HCT116 (cell line): ENCODE measurements around the gene AVEN. TPM values are rescaled to one million over a fixed set of nuclear protein-coding genes. Genes with fewer than 3 reads are reported as not detected.

ENCODE experiments used
- ATAC-seq: fragments of 200-7000 bp; cut with Tn5 transposase; 2 replicates; pipeline ENCODE4 v1.9.1; 2020; ENCODE audit warnings: mild to moderate bottlenecking, moderate library complexity
- BruUV-seq: library from RNA; stranded (reverse); fragments of 400-500 nt; replicated peaks from 2 replicates; lab custom pipeline; 2021; lab: Mats Ljungman, UMichigan
- CTCF ChIA-PET: fragments of 300-600 bp; sonication (Branson Sonifier 250); formaldehyde crosslinking; loops from one replicate; lab custom pipeline; 2021; ENCODE audit warnings: antibody characterized with exemption; lab: Charles Lee
- POLR2A ChIA-PET: fragments of 300-600, 350-600 bp; sonication (Branson Sonifier 250); formaldehyde crosslinking; loops from one replicate; lab custom pipeline; 2021; ENCODE audit warnings: antibody characterized with exemption; lab: Charles Lee
- RAD21 ChIA-PET, 2 experiments: fragments of 300-600 bp; sonication (Branson Sonifier 250); formaldehyde crosslinking; loops; one replicate each; lab custom pipeline; 2023; ENCODE audit warnings: low total read pairs in 2 of 2; ENCODE audit not compliant: uncharacterized antibody in 2 of 2, unreplicated experiment in 2 of 2, low non-redundant PET in 1 of 2; lab: Charles Lee
- DNase-seq: peaks from one replicate; pipeline ENCODE4 v3.0.0-alpha.2; 2010; ENCODE audit warnings: low read depth, low spot score
- H2AFZ ChIP-seq: fragments of 200-600 bp; shearing (Covaris generic), sonication (generic); 2 replicates; pipeline ENCODE4 v1.6.1; 2017; ENCODE audit warnings: low read depth, mixed run types, mixed read lengths, antibody characterized with exemption, low read length; ENCODE audit not compliant: poor library complexity, severe bottlenecking
- H3K27ac ChIP-seq: 2 replicates; pipeline ENCODE4 v1.5.1; 2012; ENCODE audit warnings: low read depth, low read length
- H3K27me3 ChIP-seq: fragments of 200-600 bp; sonication (generic); 2 replicates; pipeline ENCODE4 v1.6.1; 2016; ENCODE audit warnings: mixed run types, low read length, mixed read lengths; ENCODE audit not compliant: insufficient read depth
- H3K36me3 ChIP-seq, 2 experiments: fragments of 200-500 bp in 1 of 2; fragments of 200-600 bp in 1 of 2; sonication (Bioruptor generic) in 1 of 2; sonication (generic) in 1 of 2; 2 replicates each; pipeline versions ENCODE4 v1.5.1 to v1.6.1; 2014 to 2016; ENCODE audit warnings: low read length in 2 of 2, inconsistent platforms in 1 of 2, mixed read lengths in 1 of 2, mixed run types in 1 of 2; ENCODE audit not compliant: insufficient read depth in 2 of 2, control insufficient read depth in 1 of 2
- H3K4me1 ChIP-seq, 2 experiments: fragments of 200-600 bp in 1 of 2; sonication (generic) in 1 of 2; 2 replicates each; pipeline versions ENCODE4 v1.5.1 to v1.6.1; 2012 to 2017; ENCODE audit warnings: low read length in 2 of 2, inconsistent platforms in 1 of 2, mild to moderate bottlenecking in 1 of 2, mixed read lengths in 1 of 2, mixed run types in 1 of 2, moderate library complexity in 1 of 2; ENCODE audit not compliant: insufficient read depth in 2 of 2, control insufficient read depth in 1 of 2
- H3K4me2 ChIP-seq: fragments of 200-600 bp; sonication (generic); 2 replicates; pipeline ENCODE4 v1.6.1; 2017; ENCODE audit warnings: mixed run types, low read length, mixed read lengths
- H3K4me3 ChIP-seq, 2 experiments: fragments of 200-600 bp in 1 of 2; sonication (generic) in 1 of 2; replicated peaks in 1 of 2; 2 replicates each; pipeline ENCODE4 v1.5.1; 2011 to 2016; ENCODE audit warnings: low read length in 2 of 2, control low read depth in 1 of 2, low read depth in 1 of 2, mild to moderate bottlenecking in 1 of 2, mixed read lengths in 1 of 2, mixed run types in 1 of 2
- H3K79me2 ChIP-seq: fragments of 200-600 bp; sonication (generic); 2 replicates; pipeline ENCODE4 v1.6.1; 2017; ENCODE audit warnings: mild to moderate bottlenecking, mixed run types, low read length, moderate library complexity, mixed read lengths; ENCODE audit not compliant: insufficient read depth
- H3K9ac ChIP-seq: fragments of 200-600 bp; sonication (generic); 2 replicates; pipeline ENCODE4 v1.6.1; 2016; ENCODE audit warnings: low read length, mixed read lengths
- H3K9me2 ChIP-seq: fragments of 200-600 bp; sonication (generic), shearing (Covaris generic); 2 replicates; pipeline ENCODE4 v1.6.1; 2017; ENCODE audit warnings: mixed run types, mild to moderate bottlenecking, moderate library complexity; ENCODE audit not compliant: insufficient read depth
- H3K9me3 ChIP-seq, 2 experiments: fragments of 200-500 bp in 1 of 2; fragments of 200-600 bp in 1 of 2; sonication (Bioruptor generic) in 1 of 2; sonication (generic) in 1 of 2; 2 replicates each; pipeline ENCODE4 v1.6.1; 2014 to 2017; ENCODE audit warnings: low read length in 2 of 2, mixed read lengths in 2 of 2, inconsistent platforms in 1 of 2, low read depth in 1 of 2, mild to moderate bottlenecking in 1 of 2, mixed run types in 1 of 2, moderate library complexity in 1 of 2; ENCODE audit not compliant: control insufficient read depth in 1 of 2, insufficient read depth in 1 of 2
- H4K20me1 ChIP-seq: fragments of 200-600 bp; sonication (generic), shearing (Covaris generic); 2 replicates; pipeline ENCODE4 v1.6.1; 2017; ENCODE audit warnings: mixed run types, mild to moderate bottlenecking, moderate library complexity; ENCODE audit not compliant: insufficient read depth
- CBX3 ChIP-seq: IDR thresholded peaks from 2 replicates; pipeline ENCODE4 v1.6.1; 2012; ENCODE audit warnings: low read depth
- EGR1 ChIP-seq: IDR thresholded peaks from 2 replicates; pipeline ENCODE4 v1.6.1; 2012; ENCODE audit warnings: low read depth
- ELF1 ChIP-seq: IDR thresholded peaks from 2 replicates; pipeline ENCODE4 v1.6.1; 2012; ENCODE audit warnings: low read depth, borderline replicate concordance
- EZH2 ChIP-seq: fragments of 200-600 bp; sonication (generic); IDR thresholded peaks from 2 replicates; pipeline ENCODE4 v1.6.1; 2017; ENCODE audit warnings: antibody characterized with exemption, mixed run types
- EZH2phosphoT487 ChIP-seq: fragments of 200-600 bp; IDR thresholded peaks from 2 replicates; pipeline ENCODE4 v1.6.1; 2018; ENCODE audit warnings: antibody characterized with exemption, borderline replicate concordance
- FOSL1 ChIP-seq: IDR thresholded peaks from 2 replicates; pipeline ENCODE4 v1.6.1; 2012; ENCODE audit warnings: low read depth
- JUND ChIP-seq: IDR thresholded peaks from 2 replicates; pipeline ENCODE4 v1.6.1; 2012
- POLR2A ChIP-seq: IDR thresholded peaks from 2 replicates; pipeline ENCODE4 v1.7.0; 2011; ENCODE audit warnings: borderline replicate concordance; ENCODE audit not compliant: insufficient read depth, insufficient read length; ENCODE audit errors: extremely low read depth
- POLR2AphosphoS5 ChIP-seq: IDR thresholded peaks from 2 replicates; pipeline ENCODE4 v1.6.1; 2011; ENCODE audit warnings: mild to moderate bottlenecking, low read depth, low read length, moderate library complexity
- SP1 ChIP-seq: IDR thresholded peaks from 2 replicates; pipeline ENCODE4 v1.6.1; 2012; ENCODE audit warnings: low read depth
- SRF ChIP-seq: IDR thresholded peaks from 2 replicates; pipeline ENCODE4 v1.6.1; 2012; ENCODE audit warnings: low read depth
- YY1 ChIP-seq: IDR thresholded peaks from 2 replicates; pipeline ENCODE4 v1.6.1; 2011; ENCODE audit warnings: low read length, low read depth, moderate library complexity, mild to moderate bottlenecking; ENCODE audit not compliant: insufficient replicate concordance; ENCODE audit errors: extremely low read depth
- ZFX ChIP-seq: fragments of 450-650 bp; IDR thresholded peaks from 2 replicates; pipeline ENCODE4 v1.6.1; 2017
- intact Hi-C: fragments of 100-400 bp; cut with micrococcal nuclease; formaldehyde crosslinking; loops from 2 replicates; pipeline ENCODE4 v1.10.0; 2022
- total RNA-seq: library from RNA; stranded (reverse); gene quantifications from one replicate; pipeline ENCODE4 v1.2.1, GENCODE V29; 2021; ENCODE audit not compliant: unreplicated experiment
- TF ChIP-seq, protein P1 (sequence below): IDR thresholded peaks from 2 replicates; pipeline ENCODE4 v1.6.1; 2012
- TF ChIP-seq, protein P2 (sequence below): IDR thresholded peaks from 2 replicates; pipeline ENCODE4 v1.6.1; 2011; ENCODE audit warnings: mild to moderate bottlenecking, low read length, moderate library complexity; ENCODE audit not compliant: insufficient replicate concordance; ENCODE audit errors: extremely low read depth
- TF ChIP-seq, protein P3 (sequence below): IDR thresholded peaks from 2 replicates; pipeline ENCODE4 v1.6.1; 2012; ENCODE audit warnings: low read depth
- TF ChIP-seq, protein P4 (sequence below), 3 experiments: fragments of 200-600 bp in 1 of 3; sonication (generic) in 1 of 3; IDR thresholded peaks in 2 of 3; conservative IDR thresholded peaks in 1 of 3; 2 replicates each; pipeline ENCODE4 v1.5.1; 2012 to 2017; ENCODE audit warnings: low read depth in 2 of 3, low read length in 2 of 3, antibody characterized with exemption in 1 of 3, borderline replicate concordance in 1 of 3, control low read depth in 1 of 3, mild to moderate bottlenecking in 1 of 3, mixed read lengths in 1 of 3, mixed run types in 1 of 3, moderate library complexity in 1 of 3; ENCODE audit not compliant: insufficient read depth in 1 of 3

The AVEN gene
- total RNA-seq, 1 experiment from 2014 or later = 6.8 TPM

DNA sequence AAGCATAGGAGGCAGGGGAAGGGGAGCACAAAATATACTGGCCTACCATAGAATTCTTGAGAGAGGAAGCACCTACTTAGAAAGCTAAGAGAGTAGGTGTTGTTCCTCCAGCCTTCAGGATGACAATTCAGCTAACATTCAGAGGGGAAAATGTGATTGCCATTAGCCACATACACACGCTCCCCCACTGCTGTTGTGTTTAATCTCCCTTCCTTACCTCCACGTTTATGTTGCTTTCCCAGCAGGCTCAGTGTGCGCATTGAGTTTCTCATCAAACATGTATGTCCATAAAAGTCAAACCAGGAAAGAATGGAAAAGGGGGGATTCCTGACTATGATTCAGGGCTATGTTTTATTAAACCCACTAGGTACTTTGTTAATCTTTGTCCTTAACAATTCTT lies 215.9 kb downstream of the AVEN start:
- ChIA-PET RAD21 (no interaction called here), CTCF (no interaction called here), POLR2A (no interaction called here)
- peaks cover 37% of the 10 kb centered on the region; the same call in 1 of the 2 replicates for H3K27me3 ChIP-seq
- no peak overlapping the region for H3K4me3 ChIP-seq
- DNase-seq (no peak), ATAC-seq (no peak)
- H3K4me1 ChIP-seq = no peaks in the 10 kb centered on the region
- no peaks in the 10 kb centered on the region for H3K36me3 ChIP-seq
- no TSS peak for BruUV-seq
- no peaks in the 10 kb centered on the region for H3K79me2 ChIP-seq
- no peaks in the 10 kb centered on the region for H4K20me1 ChIP-seq
- H3K27ac ChIP-seq = no peak overlapping the region
- no peak overlapping the region for H2AFZ ChIP-seq
- H3K9ac ChIP-seq = no peak overlapping the region
- intact Hi-C loops = no loop called here
- no peak overlapping the region for H3K4me2 ChIP-seq
- TF ChIP-seq EZH2phosphoT487 (no peak), POLR2A (no peak), SRF (no peak), POLR2AphosphoS5 (no peak), ZFX (no peak), EZH2 (no peak), JUND (no peak), EGR1 (no peak), SP1 (no peak), FOSL1 (no peak), CBX3 (no peak), ELF1 (no peak), YY1 (no peak)
- TF ChIP-seq, protein P1, sequence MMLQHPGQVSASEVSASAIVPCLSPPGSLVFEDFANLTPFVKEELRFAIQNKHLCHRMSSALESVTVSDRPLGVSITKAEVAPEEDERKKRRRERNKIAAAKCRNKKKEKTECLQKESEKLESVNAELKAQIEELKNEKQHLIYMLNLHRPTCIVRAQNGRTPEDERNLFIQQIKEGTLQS = no peak
- TF ChIP-seq, protein P2, sequence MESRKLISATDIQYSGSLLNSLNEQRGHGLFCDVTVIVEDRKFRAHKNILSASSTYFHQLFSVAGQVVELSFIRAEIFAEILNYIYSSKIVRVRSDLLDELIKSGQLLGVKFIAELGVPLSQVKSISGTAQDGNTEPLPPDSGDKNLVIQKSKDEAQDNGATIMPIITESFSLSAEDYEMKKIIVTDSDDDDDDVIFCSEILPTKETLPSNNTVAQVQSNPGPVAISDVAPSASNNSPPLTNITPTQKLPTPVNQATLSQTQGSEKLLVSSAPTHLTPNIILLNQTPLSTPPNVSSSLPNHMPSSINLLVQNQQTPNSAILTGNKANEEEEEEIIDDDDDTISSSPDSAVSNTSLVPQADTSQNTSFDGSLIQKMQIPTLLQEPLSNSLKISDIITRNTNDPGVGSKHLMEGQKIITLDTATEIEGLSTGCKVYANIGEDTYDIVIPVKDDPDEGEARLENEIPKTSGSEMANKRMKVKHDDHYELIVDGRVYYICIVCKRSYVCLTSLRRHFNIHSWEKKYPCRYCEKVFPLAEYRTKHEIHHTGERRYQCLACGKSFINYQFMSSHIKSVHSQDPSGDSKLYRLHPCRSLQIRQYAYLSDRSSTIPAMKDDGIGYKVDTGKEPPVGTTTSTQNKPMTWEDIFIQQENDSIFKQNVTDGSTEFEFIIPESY = no peak
- TF ChIP-seq, protein P3, sequence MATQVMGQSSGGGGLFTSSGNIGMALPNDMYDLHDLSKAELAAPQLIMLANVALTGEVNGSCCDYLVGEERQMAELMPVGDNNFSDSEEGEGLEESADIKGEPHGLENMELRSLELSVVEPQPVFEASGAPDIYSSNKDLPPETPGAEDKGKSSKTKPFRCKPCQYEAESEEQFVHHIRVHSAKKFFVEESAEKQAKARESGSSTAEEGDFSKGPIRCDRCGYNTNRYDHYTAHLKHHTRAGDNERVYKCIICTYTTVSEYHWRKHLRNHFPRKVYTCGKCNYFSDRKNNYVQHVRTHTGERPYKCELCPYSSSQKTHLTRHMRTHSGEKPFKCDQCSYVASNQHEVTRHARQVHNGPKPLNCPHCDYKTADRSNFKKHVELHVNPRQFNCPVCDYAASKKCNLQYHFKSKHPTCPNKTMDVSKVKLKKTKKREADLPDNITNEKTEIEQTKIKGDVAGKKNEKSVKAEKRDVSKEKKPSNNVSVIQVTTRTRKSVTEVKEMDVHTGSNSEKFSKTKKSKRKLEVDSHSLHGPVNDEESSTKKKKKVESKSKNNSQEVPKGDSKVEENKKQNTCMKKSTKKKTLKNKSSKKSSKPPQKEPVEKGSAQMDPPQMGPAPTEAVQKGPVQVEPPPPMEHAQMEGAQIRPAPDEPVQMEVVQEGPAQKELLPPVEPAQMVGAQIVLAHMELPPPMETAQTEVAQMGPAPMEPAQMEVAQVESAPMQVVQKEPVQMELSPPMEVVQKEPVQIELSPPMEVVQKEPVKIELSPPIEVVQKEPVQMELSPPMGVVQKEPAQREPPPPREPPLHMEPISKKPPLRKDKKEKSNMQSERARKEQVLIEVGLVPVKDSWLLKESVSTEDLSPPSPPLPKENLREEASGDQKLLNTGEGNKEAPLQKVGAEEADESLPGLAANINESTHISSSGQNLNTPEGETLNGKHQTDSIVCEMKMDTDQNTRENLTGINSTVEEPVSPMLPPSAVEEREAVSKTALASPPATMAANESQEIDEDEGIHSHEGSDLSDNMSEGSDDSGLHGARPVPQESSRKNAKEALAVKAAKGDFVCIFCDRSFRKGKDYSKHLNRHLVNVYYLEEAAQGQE = no peak
- TF ChIP-seq, protein P4, sequence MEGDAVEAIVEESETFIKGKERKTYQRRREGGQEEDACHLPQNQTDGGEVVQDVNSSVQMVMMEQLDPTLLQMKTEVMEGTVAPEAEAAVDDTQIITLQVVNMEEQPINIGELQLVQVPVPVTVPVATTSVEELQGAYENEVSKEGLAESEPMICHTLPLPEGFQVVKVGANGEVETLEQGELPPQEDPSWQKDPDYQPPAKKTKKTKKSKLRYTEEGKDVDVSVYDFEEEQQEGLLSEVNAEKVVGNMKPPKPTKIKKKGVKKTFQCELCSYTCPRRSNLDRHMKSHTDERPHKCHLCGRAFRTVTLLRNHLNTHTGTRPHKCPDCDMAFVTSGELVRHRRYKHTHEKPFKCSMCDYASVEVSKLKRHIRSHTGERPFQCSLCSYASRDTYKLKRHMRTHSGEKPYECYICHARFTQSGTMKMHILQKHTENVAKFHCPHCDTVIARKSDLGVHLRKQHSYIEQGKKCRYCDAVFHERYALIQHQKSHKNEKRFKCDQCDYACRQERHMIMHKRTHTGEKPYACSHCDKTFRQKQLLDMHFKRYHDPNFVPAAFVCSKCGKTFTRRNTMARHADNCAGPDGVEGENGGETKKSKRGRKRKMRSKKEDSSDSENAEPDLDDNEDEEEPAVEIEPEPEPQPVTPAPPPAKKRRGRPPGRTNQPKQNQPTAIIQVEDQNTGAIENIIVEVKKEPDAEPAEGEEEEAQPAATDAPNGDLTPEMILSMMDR (IDR thresholded peaks at IDR 0.05 in 2 of 3, conservative IDR thresholded peaks at IDR 0.05 in 1 of 3; ENCODE audit: borderline replicate concordance in 1 of 3, insufficient read depth in 1 of 3, low read depth in 2 of 3, low read length in 2 of 3) = no peak
- no peaks in the 10 kb centered on the region for H3K9me2 ChIP-seq
- H3K9me3 ChIP-seq = no peaks in the 10 kb centered on the region
